Inferior parietal cortex (tissue), 1 donor: ENCODE data around the gene SETDB1.

Source experiments
- DNase-seq: peaks from one replicate; pipeline ENCODE4 v3.0.0-alpha.2; 2016; ENCODE audit errors: extremely low spot score

The SETDB1 gene

DNA sequence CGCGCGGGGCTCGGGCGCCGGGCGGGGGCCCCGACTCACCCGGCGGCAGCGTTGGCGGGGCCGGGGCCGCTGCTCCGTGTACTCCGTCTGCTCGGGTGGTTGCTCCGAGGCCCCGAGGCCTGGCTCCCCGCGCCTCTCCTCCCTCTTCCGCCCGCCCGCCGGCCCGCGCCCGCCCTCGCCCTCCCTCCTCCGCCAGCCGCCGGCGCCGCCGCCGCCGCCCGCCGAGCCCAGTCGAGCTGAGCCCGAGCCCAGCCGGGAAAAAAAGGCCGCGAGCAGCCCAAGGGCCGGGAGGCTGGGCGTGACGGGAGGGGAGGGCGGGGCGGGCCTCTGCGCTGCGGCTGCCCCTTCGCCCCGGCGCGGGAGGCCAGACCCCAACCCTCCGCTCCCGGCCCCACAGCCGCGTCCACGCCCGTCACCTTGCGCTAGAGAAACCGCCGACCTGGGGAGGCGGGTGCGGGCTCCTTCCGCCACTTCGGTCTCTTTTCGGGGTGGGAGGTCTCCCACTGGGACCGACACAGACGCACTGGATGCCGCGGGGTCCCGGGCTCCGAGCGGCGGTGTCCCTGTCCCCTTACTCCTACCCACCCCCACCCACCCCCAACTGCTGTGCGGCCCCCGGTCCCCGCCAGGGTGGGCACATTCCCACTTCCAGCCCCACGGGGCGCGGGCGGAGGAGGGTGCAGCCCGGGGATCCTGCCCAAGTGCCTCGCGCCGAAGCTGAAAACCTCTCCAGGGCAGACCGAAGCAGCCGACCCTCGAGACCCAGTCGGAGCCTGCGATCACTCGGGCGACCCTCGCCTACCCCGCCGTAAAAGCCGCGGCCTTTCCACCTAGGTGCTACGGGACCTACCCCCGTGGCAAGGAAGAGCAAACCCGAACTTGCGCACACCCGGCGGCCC lies 48.7 kb downstream of the SETDB1 start, which contains the start of gene CERS2:
Gene CERS2, minus strand, starts transcription at position 256 of the 899 bp plus-strand sequence. CDS start 5,745 bp downstream, outside the sequence.
- DNase-seq = no peak

DNA sequence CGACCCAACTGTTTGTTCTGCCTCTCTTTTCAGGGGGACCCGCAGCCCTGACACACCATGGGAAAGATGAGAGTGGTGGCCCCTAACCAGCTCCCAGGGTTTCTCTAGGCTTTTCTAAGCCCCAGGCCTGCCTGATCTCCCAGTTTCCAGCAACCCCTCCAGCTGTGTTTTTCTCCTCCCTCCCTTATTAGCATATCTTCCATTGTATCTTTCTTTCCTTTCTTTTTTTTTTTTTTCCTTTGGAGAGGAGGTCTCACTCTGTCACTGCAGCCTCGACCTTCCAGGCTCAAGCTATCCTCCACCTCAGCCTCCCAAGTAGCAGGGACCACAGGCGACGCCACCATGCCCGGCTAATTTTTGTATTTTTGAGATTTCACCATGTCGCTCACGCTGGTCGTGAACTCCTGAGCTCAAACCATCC lies 50.2 kb downstream of the SETDB1 start:
- no peak for DNase-seq

DNA sequence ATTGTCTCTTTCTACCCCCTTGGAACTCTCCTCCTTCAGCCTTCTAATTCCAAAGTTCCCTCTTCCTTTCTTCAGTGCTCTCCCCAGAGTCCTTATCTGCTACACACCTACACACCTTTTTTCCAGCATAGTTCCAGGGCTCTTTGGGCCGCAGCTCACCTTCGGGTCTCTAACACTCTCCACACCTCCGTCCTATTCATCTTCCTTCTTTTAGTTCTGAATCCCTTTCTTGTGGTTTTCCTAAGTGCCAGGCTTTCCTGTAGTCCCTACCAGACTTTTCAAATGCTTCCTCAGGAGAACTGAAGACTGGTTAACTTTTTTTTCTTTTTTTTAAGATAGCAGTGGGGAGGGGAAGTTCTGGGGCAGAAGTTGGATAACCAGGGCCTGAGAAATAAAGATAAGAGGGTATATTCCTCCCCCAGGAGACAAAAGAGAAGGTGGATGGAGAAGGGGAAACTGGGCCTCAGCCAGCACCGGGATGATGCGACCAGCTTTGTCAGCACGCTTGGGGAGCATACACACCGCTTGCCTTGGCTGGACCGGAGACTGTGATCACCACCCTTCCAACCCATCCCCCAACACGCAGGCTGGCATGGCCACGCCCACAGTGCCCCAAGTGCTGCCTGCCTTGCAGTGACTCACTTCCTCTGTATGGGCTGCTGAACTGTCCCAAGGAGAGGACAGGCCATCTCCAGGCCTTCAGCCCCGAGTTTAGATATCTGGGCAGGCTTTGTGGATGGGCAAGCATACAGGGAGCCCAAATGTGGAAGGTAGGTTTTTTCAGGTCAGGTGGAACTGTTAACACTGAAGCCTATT lies 50.9 kb downstream of the SETDB1 start:
- peak; percentile 72 for DNase-seq

DNA sequence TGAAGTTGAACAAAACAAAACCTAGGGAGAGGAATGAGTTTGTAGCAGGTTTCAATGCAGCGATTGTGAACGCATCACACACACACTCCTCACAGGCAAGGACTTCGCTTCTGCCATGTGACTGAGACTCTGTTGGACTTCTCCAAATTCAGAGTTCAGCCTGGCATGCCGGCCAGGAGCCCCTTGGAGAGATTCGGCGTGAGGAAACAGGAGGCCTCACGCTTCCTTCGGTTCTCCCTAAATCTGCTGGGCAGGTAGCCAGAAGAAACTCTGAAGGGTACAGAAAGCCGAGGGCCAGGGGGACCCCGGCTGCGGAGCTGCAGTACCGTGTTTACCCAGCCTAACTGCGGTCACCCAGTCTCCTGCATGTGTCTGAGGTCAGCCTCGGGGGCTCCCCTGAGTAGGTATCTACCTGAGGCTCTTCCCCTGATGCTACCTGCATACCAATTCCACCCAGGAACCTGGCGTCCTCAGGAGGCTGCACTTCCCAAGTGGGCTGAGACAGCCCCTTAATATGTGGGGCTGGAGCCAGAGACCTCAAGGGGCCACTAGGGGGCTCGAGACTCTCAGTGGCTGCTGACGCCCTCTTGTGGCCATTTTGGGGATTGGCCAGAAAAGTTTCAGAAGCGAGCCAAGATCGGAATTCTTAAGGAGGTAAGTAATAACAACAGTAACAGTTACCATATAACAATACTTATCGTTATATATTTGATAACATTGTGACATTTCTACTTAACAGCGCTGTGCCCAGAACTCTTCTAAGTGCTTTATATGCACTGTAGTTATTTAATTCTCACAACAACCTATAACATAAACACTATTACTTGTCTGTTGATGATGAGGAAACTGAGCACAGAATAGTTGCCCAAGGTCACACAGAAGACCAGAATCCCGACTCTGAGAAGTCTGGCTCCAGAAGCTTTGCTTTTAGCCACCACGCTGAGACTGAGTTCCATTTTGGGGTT lies 53.2 kb downstream of the SETDB1 start:
- peak; percentile 99 for DNase-seq

DNA sequence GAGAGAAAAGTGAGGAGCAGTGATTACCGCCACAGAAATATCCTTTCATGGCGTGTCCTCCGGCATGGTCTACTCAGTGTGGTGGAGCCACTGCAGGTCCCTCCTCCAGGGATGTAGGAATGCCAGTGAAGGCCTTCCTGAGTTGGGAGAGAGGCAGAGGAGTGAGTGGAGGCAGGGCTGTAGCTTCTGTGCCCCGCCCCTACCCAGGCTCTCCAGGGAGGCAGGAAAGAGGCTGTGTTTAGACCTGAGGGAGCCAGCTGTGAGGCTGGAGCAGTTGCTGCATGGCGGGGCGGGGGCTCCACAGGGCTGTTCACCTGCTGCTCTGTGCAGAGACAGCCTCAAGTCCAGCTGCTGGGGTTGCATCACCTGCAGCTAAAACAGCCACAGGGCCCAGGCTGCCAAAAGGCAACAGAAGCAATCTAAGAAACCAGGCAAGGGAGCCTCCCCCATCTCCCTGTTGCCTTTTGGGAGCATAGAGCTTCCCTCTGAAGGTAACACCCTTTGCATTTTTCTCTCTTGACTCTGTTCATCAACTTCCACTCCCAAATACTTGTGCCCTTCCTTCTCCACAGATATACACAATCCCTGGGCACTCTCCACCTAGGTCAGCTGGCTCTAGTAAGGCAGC lies 55.1 kb downstream of the SETDB1 start:
- no peak for DNase-seq

DNA sequence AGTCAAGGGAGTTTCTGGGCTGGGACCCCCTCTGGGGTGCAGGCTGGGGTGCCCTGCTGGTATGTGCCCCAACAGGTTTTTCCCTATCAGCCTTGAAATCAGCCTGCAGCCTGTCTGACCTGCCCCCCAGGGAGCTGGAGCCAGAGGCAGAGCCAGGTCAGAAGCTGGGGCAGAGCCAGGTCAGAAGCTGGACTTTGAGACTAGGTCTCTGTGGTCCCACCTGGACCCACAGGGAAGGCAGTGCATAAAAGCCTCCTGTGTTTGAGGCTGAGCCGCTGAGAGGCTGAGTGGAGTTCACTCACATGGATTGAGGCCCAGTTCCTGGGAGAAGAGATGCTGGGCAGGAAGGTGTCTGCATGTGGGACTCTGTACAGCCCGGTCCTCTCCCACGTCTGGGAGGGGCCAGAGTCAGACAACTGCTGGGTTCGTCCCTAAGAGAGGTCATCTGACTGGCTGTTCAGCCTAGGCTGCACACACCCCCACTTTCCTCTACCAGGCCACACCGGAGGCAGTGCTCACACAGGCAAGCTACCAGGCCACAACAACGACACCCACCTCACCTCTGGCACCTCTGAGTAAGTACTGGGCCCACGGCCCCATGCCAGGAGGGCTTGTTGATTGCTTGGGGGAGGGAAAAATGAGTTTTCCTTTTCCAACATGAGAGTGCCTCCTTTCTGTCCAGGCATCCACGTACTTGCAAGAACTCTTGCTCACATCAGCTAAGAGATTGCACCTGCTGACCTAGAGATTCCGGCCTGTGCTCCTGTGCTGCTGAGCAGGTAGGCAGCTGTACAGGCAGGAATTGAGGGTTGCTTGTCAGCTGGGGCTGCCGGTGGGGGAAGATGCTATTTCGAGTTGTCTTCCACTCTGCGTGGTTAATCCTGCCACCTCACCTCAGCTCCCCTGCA lies 55.9 kb downstream of the SETDB1 start, which contains the start of gene ANXA9:
Gene ANXA9, plus strand, starts transcription at position 488 of the 908 bp plus-strand sequence. CDS start 814 bp downstream, outside the sequence.
- no peak for DNase-seq

DNA sequence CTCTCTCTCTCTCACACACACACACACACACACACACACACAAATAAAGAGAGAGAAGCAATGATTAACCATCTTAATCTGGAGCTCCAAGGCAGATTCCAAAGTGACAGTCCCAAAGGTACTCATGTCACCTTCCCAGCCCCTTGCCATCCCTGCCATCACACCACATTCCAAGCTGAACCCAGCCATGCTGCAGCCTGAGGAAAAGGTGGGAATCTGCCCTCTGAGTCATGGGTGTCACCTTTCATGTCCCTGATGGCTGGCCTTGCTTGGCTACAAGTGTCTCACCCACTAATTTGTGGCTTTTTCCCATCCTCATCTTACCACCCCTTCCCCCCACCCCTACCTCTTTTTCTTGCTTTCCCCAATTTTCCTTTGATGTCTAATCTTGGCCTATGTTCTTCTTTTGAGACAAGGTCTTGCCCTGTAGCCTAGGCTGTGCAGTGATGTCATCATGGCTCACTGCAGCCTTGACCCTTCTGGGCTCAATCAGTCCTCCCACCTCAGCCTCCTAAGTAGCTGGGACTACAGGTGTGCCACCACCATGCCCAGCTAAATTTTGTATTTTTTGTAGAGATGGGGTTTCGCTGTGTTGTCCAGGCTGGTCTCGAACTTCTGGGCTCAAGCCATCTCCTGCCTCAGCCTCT lies 59.1 kb downstream of the SETDB1 start:
- DNase-seq = no peak

DNA sequence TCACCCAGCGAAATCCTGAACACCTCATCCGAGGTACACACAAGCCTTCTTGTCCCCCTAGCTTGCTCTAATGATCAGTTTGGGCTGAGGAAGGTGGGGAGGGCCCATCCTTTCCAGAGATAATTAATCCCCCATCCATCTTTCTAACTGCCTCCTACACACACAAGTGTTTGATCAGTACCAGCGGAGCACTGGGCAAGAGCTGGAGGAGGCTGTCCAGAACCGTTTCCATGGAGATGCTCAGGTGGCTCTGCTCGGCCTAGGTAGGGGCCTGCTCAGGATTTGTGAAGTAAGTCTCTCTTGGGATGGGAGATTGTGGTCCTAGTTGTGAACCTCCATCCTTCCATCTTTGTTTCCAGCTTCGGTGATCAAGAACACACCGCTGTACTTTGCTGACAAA lies 61.8 kb downstream of the SETDB1 start:
- no peak for DNase-seq

DNA sequence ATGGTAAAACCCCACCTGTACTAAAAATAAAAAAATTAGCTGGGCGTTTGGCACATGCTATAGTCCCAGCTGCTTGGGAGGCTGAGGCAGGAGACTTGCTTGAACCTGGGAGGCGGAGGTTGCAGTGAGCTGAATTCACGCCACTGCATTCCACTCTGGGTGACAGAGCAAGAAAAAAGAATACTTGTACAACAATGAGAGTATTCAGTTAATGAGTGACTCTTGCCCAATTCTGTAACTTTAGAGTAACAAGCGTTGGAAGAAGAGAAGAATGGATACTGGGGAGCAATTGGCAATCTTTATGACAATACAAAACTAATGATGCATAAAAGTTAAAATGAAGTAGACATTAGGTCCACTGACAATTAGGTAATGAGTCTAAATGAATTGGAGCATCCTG lies 66.5 kb downstream of the SETDB1 start:
- no peak for DNase-seq

DNA sequence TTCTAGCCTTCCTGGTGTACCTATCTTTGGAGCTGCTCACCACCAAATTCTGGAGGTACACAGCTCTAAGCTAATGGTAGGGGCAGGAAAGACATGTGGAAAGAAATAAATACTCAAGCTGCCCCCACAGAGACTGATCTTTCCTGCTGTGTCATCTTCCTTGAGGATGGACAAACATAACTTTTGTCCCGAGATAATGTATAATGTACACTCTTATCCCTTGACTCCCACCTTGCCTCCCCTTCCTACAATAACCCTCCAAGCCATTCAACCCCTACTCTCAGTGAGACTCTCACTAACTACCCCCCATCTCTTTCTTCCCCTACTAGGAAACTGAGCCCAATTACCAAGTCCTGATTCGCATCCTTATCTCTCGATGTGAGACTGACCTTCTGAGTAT lies 68.1 kb downstream of the SETDB1 start:
- no peak for DNase-seq

DNA sequence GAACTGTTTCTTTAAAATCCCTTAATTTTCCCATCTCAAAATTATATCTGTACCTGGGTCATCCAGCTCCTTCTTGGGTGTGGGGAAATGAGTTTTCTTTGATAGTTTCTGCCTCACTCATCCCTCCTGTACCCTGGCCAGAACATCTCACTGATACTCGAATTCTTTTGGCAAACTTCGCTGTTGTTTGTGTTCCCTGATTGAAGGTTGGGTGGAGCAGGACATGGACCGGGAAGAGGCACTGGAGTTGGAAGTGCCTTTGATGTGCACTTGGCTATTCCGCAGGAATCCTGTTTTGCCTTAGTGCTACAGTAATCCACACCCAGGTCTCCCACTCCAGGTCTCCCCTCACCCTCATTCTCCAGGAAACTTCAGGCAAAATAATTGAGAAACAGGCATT lies 69.3 kb downstream of the SETDB1 start:
- no peak for DNase-seq

DNA sequence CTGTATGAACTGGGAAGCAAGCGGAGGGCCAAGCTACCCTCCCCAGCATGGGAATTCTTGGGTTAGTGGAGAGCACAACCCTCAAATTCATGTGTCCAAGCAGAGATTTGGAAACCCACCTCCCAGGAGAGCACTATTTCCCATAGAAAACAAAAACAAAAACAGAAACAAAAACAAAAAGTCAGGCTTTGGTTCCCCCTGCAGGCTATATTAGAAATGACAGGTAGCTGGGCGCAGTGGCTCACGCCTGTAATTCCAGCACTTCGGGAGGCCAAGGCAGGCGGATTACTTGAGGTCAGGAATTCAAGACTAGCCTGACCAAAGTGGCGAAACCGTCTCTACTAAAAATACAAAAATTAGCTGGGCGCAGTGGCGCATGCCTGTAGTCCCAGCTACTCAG lies 69.7 kb downstream of the SETDB1 start:
- peak; percentile 69 for DNase-seq

DNA sequence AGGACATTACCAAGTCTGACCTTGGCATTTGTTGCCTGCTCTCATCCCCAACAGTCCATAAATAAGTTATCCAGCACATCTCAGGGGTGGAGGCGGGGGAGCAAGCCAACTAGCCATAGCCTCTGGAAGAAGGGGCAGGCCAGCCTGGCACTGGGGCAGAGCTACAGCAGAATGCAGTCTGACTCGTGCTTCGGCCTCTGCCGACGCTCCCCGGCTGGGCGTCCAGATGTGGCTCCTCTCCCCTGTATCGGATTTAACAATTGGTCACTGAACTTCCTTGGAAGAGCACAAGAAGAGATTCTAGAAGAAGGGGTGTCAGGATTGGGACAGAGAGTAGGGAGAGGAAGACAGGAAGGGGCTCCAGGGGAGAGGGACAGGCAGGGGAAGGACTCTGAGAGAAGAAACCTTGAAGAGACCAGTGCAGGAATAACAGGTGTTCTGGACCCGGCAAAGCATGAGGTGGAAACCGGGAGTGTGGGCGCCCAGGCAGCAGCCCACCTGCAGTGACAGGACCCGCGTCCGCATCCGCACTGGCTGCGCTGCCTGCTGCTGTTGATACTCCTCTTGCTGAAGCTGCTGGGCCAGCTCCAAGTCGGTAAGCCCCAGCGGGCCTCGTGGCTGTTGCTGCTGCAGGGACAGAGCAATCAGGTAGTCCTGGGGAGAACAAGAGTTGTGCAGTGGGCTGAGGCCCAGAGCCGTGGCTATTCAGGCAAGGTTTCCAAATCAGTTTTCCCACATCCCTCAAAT lies 71.1 kb downstream of the SETDB1 start:
- no peak for DNase-seq

DNA sequence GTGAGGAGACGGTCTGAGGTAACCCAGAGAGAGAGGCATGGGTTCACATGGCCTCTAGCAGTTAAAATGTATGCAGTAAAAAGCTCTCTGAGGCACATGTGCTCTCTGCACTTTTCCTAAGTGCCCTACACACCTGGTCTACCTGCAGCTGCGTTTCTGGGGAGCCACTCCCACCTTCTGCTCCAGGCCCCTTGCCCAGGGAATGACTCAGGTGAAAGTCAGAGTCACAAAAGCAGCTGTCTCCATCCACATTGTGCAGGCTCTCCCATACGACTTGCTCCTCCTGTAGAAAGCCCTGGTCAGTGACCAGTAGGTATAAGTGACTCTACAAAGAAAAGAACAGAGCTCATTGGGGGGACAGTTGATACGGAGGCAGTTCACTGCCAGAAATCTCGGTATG lies 71.8 kb downstream of the SETDB1 start:
- no peak for DNase-seq

DNA sequence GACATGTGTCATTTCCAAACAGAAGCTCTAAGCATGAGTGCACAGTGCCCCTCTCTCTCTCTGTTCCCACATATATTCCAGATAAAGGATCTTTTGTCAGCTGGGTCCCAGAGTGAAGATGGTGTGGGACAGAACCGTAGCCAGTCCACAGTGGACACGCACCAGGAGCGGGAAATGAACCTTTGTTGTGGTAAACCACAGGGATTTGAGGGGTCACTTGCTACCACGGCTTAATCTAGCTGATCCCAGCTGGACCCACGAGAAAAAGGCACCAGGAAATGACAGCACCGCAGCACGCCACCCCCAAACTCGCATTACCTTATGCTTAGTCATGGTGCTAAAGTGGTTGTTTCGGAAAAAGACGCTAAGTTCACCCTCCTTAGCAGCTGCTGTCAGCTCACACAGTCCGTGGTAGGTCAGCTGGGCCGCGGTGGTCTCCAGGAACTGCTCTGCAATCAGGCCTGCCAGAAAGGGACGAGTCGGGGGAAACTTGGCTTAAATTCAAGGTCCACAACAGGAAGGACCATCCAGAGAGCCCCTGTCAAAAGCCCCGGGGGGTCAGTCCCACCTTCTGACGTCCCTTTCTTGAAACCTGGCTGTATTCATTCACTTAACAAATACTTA lies 73.0 kb downstream of the SETDB1 start:
- peak; percentile 47 for DNase-seq

DNA sequence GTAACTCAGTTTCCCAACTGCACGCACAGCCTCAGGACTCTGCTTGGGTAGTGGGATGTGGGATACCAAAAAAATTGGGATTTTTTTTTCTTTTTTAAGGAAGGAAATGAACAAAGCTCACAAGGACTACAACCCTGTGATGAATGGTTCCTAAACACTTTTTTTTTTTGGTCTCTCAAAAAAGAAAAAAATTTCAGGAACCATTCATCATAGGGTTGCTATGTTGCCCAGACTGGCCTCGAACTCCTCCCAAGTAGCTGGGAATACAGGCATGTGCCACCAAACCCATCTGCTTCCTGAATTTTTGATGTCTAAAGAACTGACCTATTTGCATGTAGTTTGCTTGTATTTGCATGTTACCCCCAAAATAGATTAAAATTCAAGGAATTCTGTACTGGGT lies 73.8 kb downstream of the SETDB1 start:
- DNase-seq = no peak

DNA sequence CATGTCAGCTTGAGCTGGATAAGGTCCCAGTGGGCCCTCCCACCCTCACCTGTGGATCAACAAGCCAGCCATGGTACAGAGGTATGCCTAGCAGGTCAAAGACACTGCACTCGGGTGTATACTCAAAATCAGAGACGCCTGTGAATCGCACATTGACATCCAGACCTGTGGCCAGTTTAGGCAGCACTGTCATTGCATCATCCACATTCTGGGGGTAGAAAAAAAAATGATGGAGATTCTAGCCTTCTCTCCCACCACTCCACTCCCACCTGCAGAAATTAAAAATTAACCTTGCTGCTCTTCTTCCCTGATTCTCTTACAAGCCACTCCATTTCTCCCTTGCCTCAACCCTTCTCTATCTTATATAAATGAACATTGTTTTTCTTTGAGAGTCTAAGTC lies 74.2 kb downstream of the SETDB1 start:
- no peak for DNase-seq

DNA sequence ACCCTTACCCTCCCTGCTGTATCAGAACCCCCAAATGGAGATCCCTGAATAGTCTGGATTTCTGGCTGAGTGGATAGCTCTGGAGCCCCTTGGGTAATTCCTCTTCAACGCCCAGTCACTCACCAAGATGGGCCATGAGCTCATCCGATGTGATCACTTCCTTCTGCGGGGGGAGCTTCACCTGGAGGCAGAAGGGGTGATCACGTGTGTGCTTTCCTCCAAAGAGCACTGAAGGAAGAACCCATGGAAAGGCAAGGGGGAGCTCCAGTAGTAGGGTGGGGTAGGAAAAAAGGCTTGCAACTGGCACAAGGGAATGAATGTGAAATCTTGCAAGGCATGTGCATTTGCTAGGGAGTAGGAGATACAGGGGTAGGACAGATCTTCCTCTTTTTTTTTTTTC lies 75.4 kb downstream of the SETDB1 start:
- DNase-seq = no peak
